ENCODE results near the gene REX1BD. TPM values are rescaled to one million over a fixed set of nuclear protein-coding genes. Genes with fewer than 3 reads are reported as not detected.
A peak's percentile ranks its signal among the peaks of the same experiment; 100 is the strongest.

Gene REX1BD
- total RNA-seq, 2 experiments from 2014 or later: 62.9 to 68.5 TPM

GRCh38 chr19:18606281-18607225 lies 18.0 kb downstream of the REX1BD start, which contains the start of gene CRLF1:
Gene CRLF1 (minus strand): TSS chr19:18606799. CDS start chr19:18606656, 143 bp downstream.
- Mint-ChIP-seq H3K36me3 (ENCODE audit: low read depth) (no peaks in the 10 kb centered on the region), H3K27ac (no peak within 1 kb of the TSS), H3K9me3 (no peaks in the 10 kb centered on the region), H3K4me1 (ENCODE audit: low read depth) (peaks cover 14% of the 10 kb centered on the region), H3K27me3 (ENCODE audit: low read depth) (peaks cover 67% of the 10 kb centered on the region), H3K4me3 (no peak within 1 kb of the TSS)
- CTCF ChIA-PET: no interaction called here
- DNase-seq: no peak
- intact Hi-C loops (cut with micrococcal nuclease): no loop called here

DNA sequence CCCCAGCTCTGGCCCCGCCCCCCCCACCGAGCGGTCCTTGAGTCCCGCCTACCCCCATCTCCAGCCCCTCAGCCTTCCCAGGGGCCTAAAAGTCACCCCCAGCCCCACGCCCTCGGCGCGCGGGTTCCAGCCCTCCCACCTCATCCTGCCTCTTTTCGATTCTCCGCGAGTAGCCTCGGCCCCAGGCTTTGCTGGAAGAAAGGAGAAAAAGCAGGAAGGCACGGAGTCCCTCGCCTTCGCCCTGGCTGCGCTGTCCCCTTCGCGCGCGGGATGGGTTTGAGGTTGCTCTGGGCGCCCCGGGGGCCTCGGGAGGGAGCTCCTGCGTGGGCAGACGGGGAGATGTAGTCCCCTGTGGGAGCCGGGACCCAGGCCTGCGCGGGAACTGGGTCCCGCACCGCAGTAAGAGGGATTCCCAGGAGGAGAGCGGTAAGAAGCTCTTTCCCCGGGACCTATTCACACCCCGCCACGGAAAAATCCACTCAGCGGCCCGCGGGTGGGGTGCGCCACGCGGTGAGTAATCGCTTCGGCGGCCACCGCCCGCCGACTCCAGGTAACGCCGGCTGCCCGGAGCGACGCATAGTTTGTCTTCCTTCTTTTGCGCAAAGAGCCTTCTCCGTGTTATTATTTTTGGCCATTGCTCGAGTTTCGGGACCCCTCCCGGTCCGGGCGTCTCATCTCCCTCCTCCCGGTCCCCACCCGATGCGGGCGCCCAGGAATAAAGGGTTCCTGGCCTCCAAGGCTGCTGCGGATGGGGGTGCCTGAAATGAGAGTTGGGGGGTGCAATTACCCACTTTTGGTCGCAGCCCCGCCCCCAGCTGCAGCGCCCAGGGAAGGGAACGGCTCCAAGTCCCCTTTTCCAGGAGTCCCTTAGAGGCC lies 18.9 kb downstream of the REX1BD start:
- Mint-ChIP-seq H3K36me3 (ENCODE audit: low read depth) (no peaks in the 10 kb centered on the region), H3K4me1 (ENCODE audit: low read depth) (peaks cover 20% of the 10 kb centered on the region), H3K27me3 (ENCODE audit: low read depth) (peaks cover 67% of the 10 kb centered on the region), H3K9me3 (no peaks in the 10 kb centered on the region), H3K4me3 (no peak overlapping the region), H3K27ac (no peak overlapping the region)
- intact Hi-C loops (cut with micrococcal nuclease): no loop called here
- DNase-seq: no peak
- CTCF ChIA-PET: no interaction called here

DNA sequence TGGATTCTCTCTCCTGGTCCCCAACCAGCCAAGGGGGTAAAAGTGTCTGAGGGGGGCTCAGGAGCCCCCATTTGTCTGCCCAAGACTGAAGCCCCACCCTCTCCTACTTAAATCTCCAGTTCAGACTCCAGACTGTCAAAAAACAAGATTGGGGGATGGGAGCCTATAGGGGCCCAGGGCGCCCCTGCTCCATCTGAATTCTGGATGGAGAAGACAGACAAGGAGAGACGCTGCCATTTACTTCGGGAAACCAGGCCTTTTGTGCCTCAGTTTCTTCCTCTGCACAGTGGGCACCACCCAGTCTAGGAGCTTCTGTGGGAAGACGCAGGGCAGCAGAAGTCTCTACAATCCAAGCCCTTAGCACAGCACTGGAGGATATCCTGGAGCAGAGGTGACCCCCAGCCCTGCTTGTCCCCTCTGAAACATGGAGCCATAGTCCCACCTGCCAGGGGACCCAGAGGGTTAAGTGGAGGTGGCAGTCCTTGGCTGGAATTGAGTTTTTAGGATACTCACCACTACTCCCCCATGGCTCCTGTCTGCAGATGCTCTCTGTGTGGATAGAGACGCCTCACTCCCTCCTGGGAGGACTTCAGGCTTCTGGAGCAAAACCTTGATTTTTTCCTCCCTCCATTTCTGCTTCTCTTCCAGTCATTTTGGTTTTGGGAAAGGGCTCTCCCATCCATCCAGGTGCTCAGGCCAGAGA lies 19.7 kb downstream of the REX1BD start:
- H3K27me3 Mint-ChIP-seq (ENCODE audit: low read depth): peaks cover 63% of the 10 kb centered on the region

GRCh38 chr19:18608805-18609716 lies 20.5 kb downstream of the REX1BD start:
- no peak for DNase-seq
- Mint-ChIP-seq H3K27me3 (ENCODE audit: low read depth) (peaks cover 65% of the 10 kb centered on the region), H3K4me3 (no peak overlapping the region), H3K9me3 (no peaks in the 10 kb centered on the region), H3K27ac (no peak overlapping the region), H3K4me1 (ENCODE audit: low read depth) (peaks cover 22% of the 10 kb centered on the region), H3K36me3 (ENCODE audit: low read depth) (no peaks in the 10 kb centered on the region)
- CTCF ChIA-PET: no interaction called here
- intact Hi-C loops (cut with micrococcal nuclease): no loop called here

More for the DNA sequence above, 19.7 kb downstream of the REX1BD start:
- CTCF ChIA-PET: no interaction called here
- DNase-seq: no peak
- Mint-ChIP-seq H3K9me3 (no peaks in the 10 kb centered on the region), H3K36me3 (ENCODE audit: low read depth) (no peaks in the 10 kb centered on the region), H3K4me3 (no peak overlapping the region), H3K4me1 (ENCODE audit: low read depth) (peaks cover 19% of the 10 kb centered on the region), H3K27ac (no peak overlapping the region)
- intact Hi-C loops (cut with micrococcal nuclease): no loop called here

DNA sequence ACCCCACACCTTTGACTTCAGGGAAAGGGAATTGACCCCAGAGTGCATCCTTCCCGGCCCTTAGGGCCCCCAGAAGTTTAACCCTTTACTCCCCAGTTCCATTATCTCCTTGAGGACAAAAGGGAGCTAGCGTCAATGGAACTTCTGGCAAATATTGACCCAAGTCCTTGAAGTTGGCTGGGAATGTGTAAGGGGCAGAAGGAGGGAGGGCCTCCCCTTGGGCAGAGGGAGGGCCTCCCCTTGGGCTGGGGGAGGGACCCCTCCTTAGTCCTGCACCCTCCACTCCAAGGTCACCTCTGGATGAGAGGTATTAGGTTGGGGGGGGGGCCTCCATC lies 21.1 kb downstream of the REX1BD start:
- Mint-ChIP-seq H3K27ac (no peak overlapping the region), H3K36me3 (ENCODE audit: low read depth) (no peaks in the 10 kb centered on the region), H3K4me1 (ENCODE audit: low read depth) (peaks cover 22% of the 10 kb centered on the region), H3K4me3 (no peak overlapping the region), H3K9me3 (no peaks in the 10 kb centered on the region), H3K27me3 (ENCODE audit: low read depth) (peaks cover 70% of the 10 kb centered on the region)
- intact Hi-C loops (cut with micrococcal nuclease): loop anchor here (10.0 kb wide), 1 partner anchor 175 kb away; no protein-coding TSS in a partner anchor
- DNase-seq: no peak
- CTCF ChIA-PET: no interaction called here

- intact Hi-C loops (cut with micrococcal nuclease): loop anchor here (10.0 kb wide), 1 partner anchor 175 kb away; no protein-coding TSS in a partner anchor
- H3K4me3 Mint-ChIP-seq: no peak overlapping the region
These were observed 21.6 kb downstream of the REX1BD start for GRCh38 chr19:18610245-18610555.

DNA sequence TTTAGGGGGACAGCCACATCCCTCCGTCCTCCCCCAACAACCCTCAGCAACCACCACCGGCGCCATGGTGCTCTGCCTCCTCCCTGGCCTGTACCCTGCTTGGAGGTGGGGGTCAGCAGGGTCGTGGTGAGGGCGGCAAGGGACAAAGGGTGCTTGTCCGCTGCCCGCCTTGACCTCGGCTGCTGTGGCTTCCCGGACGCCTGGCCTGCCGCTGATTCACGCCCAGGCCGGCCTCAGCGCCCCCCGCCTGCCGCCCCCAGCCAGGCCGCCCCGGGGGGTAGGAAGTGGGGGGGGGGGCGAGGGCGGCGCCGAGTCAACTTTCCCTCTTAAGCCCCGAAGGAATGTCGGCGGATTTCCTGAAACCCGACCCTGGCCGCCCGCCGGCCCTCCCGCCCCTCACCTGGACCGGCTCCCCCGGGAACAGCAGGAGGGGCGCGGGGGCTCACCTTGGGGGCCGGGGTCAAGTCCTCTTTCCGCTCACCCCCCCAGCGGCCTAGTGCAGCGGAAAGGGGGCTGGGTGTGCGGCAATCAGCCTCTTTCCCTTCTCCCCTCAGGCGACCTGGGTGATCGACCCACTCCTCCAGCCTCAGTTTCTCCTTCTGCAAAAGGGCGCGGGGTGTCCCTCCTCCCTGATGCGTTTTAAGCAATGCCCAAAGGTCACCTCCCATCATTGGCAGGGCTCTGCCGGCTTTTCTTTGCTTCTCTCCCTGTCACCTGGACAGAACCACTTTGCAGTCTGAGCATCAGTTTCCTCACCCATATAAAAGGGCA lies 22.1 kb downstream of the REX1BD start:
- H3K4me3 Mint-ChIP-seq: no peak overlapping the region
- H3K4me1 Mint-ChIP-seq (ENCODE audit: low read depth): peaks cover 17% of the 10 kb centered on the region
- no peak overlapping the region for H3K27ac Mint-ChIP-seq
- peaks cover 65% of the 10 kb centered on the region for H3K27me3 Mint-ChIP-seq (ENCODE audit: low read depth)
- CTCF ChIA-PET: no interaction called here
- intact Hi-C loops (cut with micrococcal nuclease): loop anchor here (10.0 kb wide), 1 partner anchor 174 kb away; no protein-coding TSS in a partner anchor
- H3K9me3 Mint-ChIP-seq: no peaks in the 10 kb centered on the region
- no peaks in the 10 kb centered on the region for H3K36me3 Mint-ChIP-seq (ENCODE audit: low read depth)
- DNase-seq: no peak

More at GRCh38 chr19:18610245-18610555, 21.6 kb downstream of the REX1BD start:
- no peak for DNase-seq
- H3K27me3 Mint-ChIP-seq (ENCODE audit: low read depth): peaks cover 69% of the 10 kb centered on the region
- H3K36me3 Mint-ChIP-seq (ENCODE audit: low read depth): no peaks in the 10 kb centered on the region
- CTCF ChIA-PET: no interaction called here
- no peaks in the 10 kb centered on the region for H3K9me3 Mint-ChIP-seq
- peaks cover 22% of the 10 kb centered on the region for H3K4me1 Mint-ChIP-seq (ENCODE audit: low read depth)
- H3K27ac Mint-ChIP-seq: no peak overlapping the region

- CTCF ChIA-PET: no interaction called here
- intact Hi-C loops (cut with micrococcal nuclease): loop anchor here (10.0 kb wide), 1 partner anchor 173 kb away; no protein-coding TSS in a partner anchor
- no peak overlapping the region for H3K4me3 Mint-ChIP-seq
- H3K9me3 Mint-ChIP-seq: no peaks in the 10 kb centered on the region
- peaks cover 65% of the 10 kb centered on the region for H3K27me3 Mint-ChIP-seq (ENCODE audit: low read depth)
- H3K36me3 Mint-ChIP-seq (ENCODE audit: low read depth): no peaks in the 10 kb centered on the region
- no peak overlapping the region for H3K27ac Mint-ChIP-seq
- DNase-seq: no peak
- H3K4me1 Mint-ChIP-seq (ENCODE audit: low read depth): peaks cover 17% of the 10 kb centered on the region
These were observed 22.9 kb downstream of the REX1BD start for GRCh38 chr19:18611327-18612050.

DNA sequence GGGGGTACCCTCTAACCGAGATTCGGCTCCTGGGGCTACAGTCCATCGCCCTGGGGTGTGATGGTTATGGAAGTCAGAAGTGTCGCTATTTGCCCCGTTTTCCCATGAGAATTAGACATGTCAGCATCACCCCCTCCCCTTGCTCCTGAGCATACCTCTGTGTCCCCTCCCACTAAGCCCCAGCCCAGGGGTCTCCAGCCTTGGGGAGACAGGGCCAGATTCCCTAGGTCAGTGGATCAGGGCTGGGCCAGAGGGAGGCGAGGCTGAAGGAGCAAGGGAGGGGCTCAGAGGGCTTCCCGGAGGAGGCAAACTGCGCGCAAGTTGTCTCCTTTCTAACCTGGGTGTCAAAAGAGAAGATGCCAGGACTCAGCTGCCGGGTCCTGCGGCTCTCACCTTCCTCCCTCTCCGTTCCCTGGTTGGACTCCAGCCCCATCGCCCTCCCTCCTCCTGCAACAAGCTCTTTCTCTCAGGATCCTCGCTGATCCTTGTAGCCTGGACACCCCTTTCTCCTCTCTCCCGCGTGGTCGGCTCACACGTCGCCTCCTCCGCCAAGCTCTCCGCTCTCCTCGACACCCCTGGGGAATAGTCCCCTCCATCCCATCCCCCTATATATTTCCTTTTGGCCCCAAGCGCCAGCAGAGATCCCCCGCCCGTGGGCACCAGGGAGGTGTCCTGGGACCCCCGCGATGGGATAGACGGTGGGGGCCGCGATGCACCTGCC lies 23.6 kb downstream of the REX1BD start:
- no peaks in the 10 kb centered on the region for H3K36me3 Mint-ChIP-seq (ENCODE audit: low read depth)
- no peak for DNase-seq
- intact Hi-C loops (cut with micrococcal nuclease): loop anchor here (10.0 kb wide), 1 partner anchor 173 kb away; no protein-coding TSS in a partner anchor
- peaks cover 17% of the 10 kb centered on the region for H3K4me1 Mint-ChIP-seq (ENCODE audit: low read depth)
- peaks cover 63% of the 10 kb centered on the region for H3K27me3 Mint-ChIP-seq (ENCODE audit: low read depth)
- H3K27ac Mint-ChIP-seq: no peak overlapping the region
- H3K4me3 Mint-ChIP-seq: peak overlapping the region; percentile 61
- CTCF ChIA-PET: interaction anchor here (0.5 to 1.2 kb wide), 2 partner anchors 21 to 70 kb away, joined by 3 to 7 read pairs; no protein-coding TSS in a partner anchor
- no peaks in the 10 kb centered on the region for H3K9me3 Mint-ChIP-seq
